Spleen (tissue), 11 donors: ENCODE results near the gene LYRM4. TPM values are rescaled to one million over a fixed set of nuclear protein-coding genes. Genes with fewer than 3 reads are reported as not detected.

Experiments
- DNase-seq: peaks from one replicate; pipeline ENCODE4 v3.0.0-alpha.2; 2020
- H3K27ac ChIP-seq, 8 donors: fragments of 200-600 bp; sonication (generic) in 7 of 8; 1 replicate in 4 of 8; 2 replicates in 4 of 8; pipeline versions ENCODE4 v1.5.0 to v1.8.0; 2016 to 2021; ENCODE audit warnings: inconsistent platforms in 4 of 8, mild to moderate bottlenecking in 4 of 8, moderate library complexity in 1 of 8
- H3K27me3 ChIP-seq, 7 donors: fragments of 200-600 bp; sonication (generic) in 6 of 7; replicated peaks in 1 of 7; 1 replicate in 4 of 7; 2 replicates in 3 of 7; pipeline versions ENCODE4 v1.5.0 to v1.8.0; 2016 to 2021; ENCODE audit warnings: inconsistent platforms in 3 of 7, mild to moderate bottlenecking in 1 of 7
- H3K36me3 ChIP-seq, 6 donors: fragments of 200-600 bp; sonication (generic) in 5 of 6; 1 replicate in 4 of 6; 2 replicates in 2 of 6; pipeline versions ENCODE4 v1.5.0 to v1.8.0; 2016 to 2021; ENCODE audit warnings: inconsistent platforms in 2 of 6
- H3K4me1 ChIP-seq, 6 donors: fragments of 200-600 bp; sonication (generic) in 5 of 6; 1 replicate in 3 of 6; 2 replicates in 3 of 6; pipeline versions ENCODE4 v1.5.0 to v1.8.0; 2016 to 2021; ENCODE audit warnings: inconsistent platforms in 3 of 6
- H3K4me3 ChIP-seq, 8 donors: fragments of 200-600 bp; sonication (generic) in 7 of 8; 1 replicate in 4 of 8; 2 replicates in 4 of 8; pipeline versions ENCODE4 v1.5.0 to v1.8.0; 2016 to 2021; ENCODE audit warnings: inconsistent platforms in 4 of 8, mild to moderate bottlenecking in 4 of 8, moderate library complexity in 2 of 8
- H3K9me3 ChIP-seq, 8 donors: fragments of 200-600 bp; sonication (generic) in 7 of 8; 1 replicate in 4 of 8; 2 replicates in 4 of 8; pipeline versions ENCODE4 v1.5.0 to v1.8.0; 2016 to 2021; ENCODE audit warnings: inconsistent platforms in 4 of 8
- POLR2A ChIP-seq, 3 donors: fragments of 450-650 bp; IDR thresholded peaks; one replicate each; pipeline ENCODE4 v1.5.1; 2017; ENCODE audit warnings: antibody characterized with exemption in 3 of 3, mild to moderate bottlenecking in 1 of 3
- POLR2AphosphoS5 ChIP-seq, 3 donors: sonication (generic); formaldehyde crosslinking; IDR thresholded peaks; one replicate each; pipeline ENCODE4 v1.5.1; 2017; ENCODE audit warnings: antibody characterized with exemption in 3 of 3
- WGBS, 5 donors: extraction: QIAGEN DNeasy Blood & Tissue Kit in 3 of 5; methylation state at CpG; one replicate each; pipeline versions ENCODE4 v1.1.5 to v1.1.7; 2013 to 2018; 5-methylcytosine and 5-hydroxymethylcytosine counted together
- intact Hi-C: fragments of 100-400 bp; cut with DNase I; formaldehyde crosslinking; loops from one replicate; pipeline ENCODE4 v1.15.0; 2023; ENCODE audit warnings: low total_unique reads
- polyA plus RNA-seq, 3 donors: library from polyadenylated mRNA; stranded (reverse); fragments of 200-250 nt; gene quantifications; one replicate each; pipeline ENCODE4 v1.2.1, GENCODE V29; 2013
- total RNA-seq, 7 donors: library from RNA; depleted of rRNA in 3 of 7; stranded (reverse); fragments of >200 nt in 3 of 7; fragmentation: NEBNext Ultra II Directional in 4 of 7; extraction: Animal tissue kit (Norgen Biotek cat#: 25700) in 4 of 7; gene quantifications; one replicate each; pipeline versions ENCODE4 v1.1.0 to v1.2.1, GENCODE V29; 2016 to 2021
- TF ChIP-seq, protein P1 (sequence below), 11 experiments: fragments of 200-600 bp in 7 of 11; fragments of 450-650 bp in 4 of 11; sonication (generic) in 4 of 11; IDR thresholded peaks in 8 of 11; conservative IDR thresholded peaks in 3 of 11; 1 replicate in 7 of 11; 2 replicates in 4 of 11; pipeline versions ENCODE4 v1.4.0 to v1.8.0; 2016 to 2021; ENCODE audit warnings: antibody characterized with exemption in 11 of 11, inconsistent platforms in 4 of 11, mild to moderate bottlenecking in 1 of 11
- donor health status: healthy with polysubstance abuse.
- donor health status: DM: no; HTN: no; CAD: no; lungs with moderate emphysema.
- donor health status: DM: no; HTN: no; CAD: no.
- donor health status: Bipolar disorder and iron deficiency.
- donor health status: healthy.
- donor health status: DM: no; HTN: no; CAD: no.
- donor health status: DM: yes; HTN: yes; CAD: no.

The LYRM4 gene
- total and polyA plus RNA-seq, 10 donors = 32.1 to 58.1 (median 38.7) TPM

DNA sequence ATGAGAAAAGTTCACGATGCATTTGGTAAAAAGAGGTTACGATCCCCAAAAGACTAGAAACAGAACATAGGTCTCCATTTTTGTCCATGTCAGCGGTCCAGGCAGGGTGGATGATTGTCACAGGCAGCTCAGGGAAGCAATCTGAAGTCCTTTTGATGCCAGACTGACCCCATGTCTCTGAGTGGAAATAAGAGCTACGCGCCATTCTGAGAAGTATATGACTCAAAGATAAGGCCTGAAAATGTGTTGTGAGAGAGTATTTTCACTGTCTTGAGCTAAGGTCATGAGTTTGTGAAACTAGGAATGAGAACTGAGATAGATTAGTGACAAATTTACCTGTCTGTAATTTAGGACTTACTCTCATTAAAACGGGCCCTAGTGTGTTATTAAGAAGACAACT, 69.5 kb downstream of the LYRM4 start:
- H3K4me1 ChIP-seq = no peaks in the 10 kb centered on the region
- H3K36me3 ChIP-seq = peaks cover 0 to 4% (median 0%) of the 10 kb centered on the region in 6 donors
- intact Hi-C loops = no loop called here
- H3K27ac ChIP-seq = no peak overlapping the region
- H3K9me3 ChIP-seq = no peaks in the 10 kb centered on the region
- DNase-seq = no peak
- H3K4me3 ChIP-seq = no peak overlapping the region
- H3K27me3 ChIP-seq = no peaks in the 10 kb centered on the region
- 90 to 98% (median 94%) methylated on average over 6 of the region's 6 CpGs for WGBS, 5 donors
- TF ChIP-seq POLR2AphosphoS5 (IDR thresholded peaks at IDR 0.05) = no peak
- TF ChIP-seq, protein P1, sequence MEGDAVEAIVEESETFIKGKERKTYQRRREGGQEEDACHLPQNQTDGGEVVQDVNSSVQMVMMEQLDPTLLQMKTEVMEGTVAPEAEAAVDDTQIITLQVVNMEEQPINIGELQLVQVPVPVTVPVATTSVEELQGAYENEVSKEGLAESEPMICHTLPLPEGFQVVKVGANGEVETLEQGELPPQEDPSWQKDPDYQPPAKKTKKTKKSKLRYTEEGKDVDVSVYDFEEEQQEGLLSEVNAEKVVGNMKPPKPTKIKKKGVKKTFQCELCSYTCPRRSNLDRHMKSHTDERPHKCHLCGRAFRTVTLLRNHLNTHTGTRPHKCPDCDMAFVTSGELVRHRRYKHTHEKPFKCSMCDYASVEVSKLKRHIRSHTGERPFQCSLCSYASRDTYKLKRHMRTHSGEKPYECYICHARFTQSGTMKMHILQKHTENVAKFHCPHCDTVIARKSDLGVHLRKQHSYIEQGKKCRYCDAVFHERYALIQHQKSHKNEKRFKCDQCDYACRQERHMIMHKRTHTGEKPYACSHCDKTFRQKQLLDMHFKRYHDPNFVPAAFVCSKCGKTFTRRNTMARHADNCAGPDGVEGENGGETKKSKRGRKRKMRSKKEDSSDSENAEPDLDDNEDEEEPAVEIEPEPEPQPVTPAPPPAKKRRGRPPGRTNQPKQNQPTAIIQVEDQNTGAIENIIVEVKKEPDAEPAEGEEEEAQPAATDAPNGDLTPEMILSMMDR (IDR thresholded peaks at IDR 0.05 in 8 of 11, conservative IDR thresholded peaks at IDR 0.05 in 3 of 11) = no peak
- no peak for TF ChIP-seq POLR2A (IDR thresholded peaks at IDR 0.05)

DNA sequence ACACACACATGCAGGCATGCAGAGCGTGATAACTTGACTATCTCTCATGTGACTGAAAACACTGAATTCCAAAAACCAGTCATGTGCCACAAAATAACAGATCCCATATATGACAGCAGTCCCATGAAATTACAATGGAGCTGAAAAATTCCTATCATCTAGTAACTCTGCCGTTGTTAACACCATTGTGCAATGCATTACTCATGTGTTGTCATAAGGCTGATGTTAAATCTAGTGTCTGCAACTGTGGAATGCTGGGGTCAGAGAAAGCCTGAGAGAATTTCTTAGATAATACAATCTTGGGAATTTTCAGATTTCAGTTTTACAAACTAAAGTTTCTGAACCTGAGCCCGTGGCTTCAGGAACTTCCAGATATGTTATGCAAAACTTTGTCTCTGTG, 70.2 kb downstream of the LYRM4 start:
- 54 to 79% (median 70%) methylated on average over 3 of the region's 3 CpGs for WGBS, 5 donors
- no peak for DNase-seq

DNA sequence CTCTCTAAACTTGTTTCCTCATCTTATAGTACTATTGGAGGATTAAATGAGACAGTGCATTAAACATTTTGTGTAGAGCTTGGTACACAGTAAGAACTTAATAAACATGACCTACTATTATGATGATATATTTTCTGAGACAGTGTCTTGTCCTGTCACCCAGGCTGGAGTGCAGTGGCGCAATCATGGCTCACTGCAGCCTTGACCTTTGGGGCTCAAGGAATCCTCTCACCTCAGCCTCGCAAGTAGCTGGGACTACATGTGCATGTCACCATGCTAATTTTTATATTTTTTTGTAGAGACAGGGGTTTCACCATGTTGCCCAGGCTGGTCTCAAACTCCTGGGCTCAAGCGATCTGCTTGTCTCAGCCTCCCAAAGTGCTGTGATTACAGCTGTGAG, 72.1 kb downstream of the LYRM4 start:
- DNase-seq = no peak
- H3K27me3 ChIP-seq = no peaks in the 10 kb centered on the region
- H3K4me3 ChIP-seq = no peak overlapping the region
- H3K36me3 ChIP-seq = no peaks in the 10 kb centered on the region
- intact Hi-C loops = no loop called here
- 94 to 100% (median 98%) methylated on average over 3 of the region's 3 CpGs for WGBS, 5 donors
- no peak overlapping the region for H3K27ac ChIP-seq
- no peaks in the 10 kb centered on the region for H3K4me1 ChIP-seq
- H3K9me3 ChIP-seq = no peaks in the 10 kb centered on the region
- no peak for TF ChIP-seq POLR2A (IDR thresholded peaks at IDR 0.05)
- TF ChIP-seq, protein P1 (IDR thresholded peaks at IDR 0.05 in 8 of 11, conservative IDR thresholded peaks at IDR 0.05 in 3 of 11) = no peak
- TF ChIP-seq POLR2AphosphoS5 (IDR thresholded peaks at IDR 0.05) = no peak

More for the DNA sequence above, 70.2 kb downstream of the LYRM4 start:
- no peak for TF ChIP-seq POLR2A (IDR thresholded peaks at IDR 0.05)
- TF ChIP-seq, protein P1 (IDR thresholded peaks at IDR 0.05 in 8 of 11, conservative IDR thresholded peaks at IDR 0.05 in 3 of 11) = no peak
- no peak for TF ChIP-seq POLR2AphosphoS5 (IDR thresholded peaks at IDR 0.05)
- H3K9me3 ChIP-seq = no peaks in the 10 kb centered on the region
- H3K4me3 ChIP-seq = no peak overlapping the region
- H3K27me3 ChIP-seq = no peaks in the 10 kb centered on the region
- H3K27ac ChIP-seq = no peak overlapping the region
- intact Hi-C loops = no loop called here
- H3K36me3 ChIP-seq = peaks cover 0 to 4% (median 0%) of the 10 kb centered on the region in 6 donors
- H3K4me1 ChIP-seq = no peaks in the 10 kb centered on the region

DNA sequence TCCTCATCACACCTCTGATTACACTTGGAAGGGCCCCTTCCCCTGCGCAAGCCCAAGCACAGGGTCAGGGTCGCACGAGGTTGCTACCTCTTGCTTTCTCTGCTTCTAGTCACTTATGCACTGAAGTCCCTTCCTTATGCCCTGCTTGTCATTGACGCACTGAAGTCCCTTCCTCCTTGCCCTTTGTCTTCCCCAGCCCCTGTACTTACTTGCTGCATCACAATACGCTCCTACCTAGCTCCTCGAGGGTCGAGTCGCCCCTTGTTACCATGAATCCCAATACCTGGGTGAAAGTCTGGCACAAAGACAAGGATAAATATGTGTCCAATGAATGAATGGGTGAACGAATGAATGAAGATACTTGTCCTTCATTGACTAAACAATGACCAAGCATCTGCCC, 75.9 kb downstream of the LYRM4 start:
- H3K4me1 ChIP-seq = peaks cover 0 to under 1% (median 0%) of the 10 kb centered on the region in 6 donors
- intact Hi-C loops = no loop called here
- H3K4me3 ChIP-seq = no peak overlapping the region
- DNase-seq = no peak
- 91 to 95% (median 92%) methylated on average over 9 of the region's 9 CpGs for WGBS, 5 donors
- H3K27me3 ChIP-seq = no peaks in the 10 kb centered on the region
- no peak for TF ChIP-seq POLR2A (IDR thresholded peaks at IDR 0.05)
- TF ChIP-seq, protein P1 (IDR thresholded peaks at IDR 0.05 in 8 of 11, conservative IDR thresholded peaks at IDR 0.05 in 3 of 11) = no peak
- no peak for TF ChIP-seq POLR2AphosphoS5 (IDR thresholded peaks at IDR 0.05)
- no peaks in the 10 kb centered on the region for H3K9me3 ChIP-seq
- H3K36me3 ChIP-seq = no peaks in the 10 kb centered on the region
- H3K27ac ChIP-seq = no peak overlapping the region
